H1 (cell line): ENCODE data around the gene SHROOM3.

Experiments used
- EZH2 ChIP-seq: fragments of 200-600 bp; sonication (generic); IDR thresholded peaks from 2 replicates; pipeline ENCODE4 v1.7.1; 2012; ENCODE audit warnings: low read depth, mild to moderate bottlenecking, moderate library complexity, low read length, inconsistent platforms; ENCODE audit not compliant: severe bottlenecking
- POLR2A ChIP-seq, 2 experiments: IDR thresholded peaks; 1 replicate in 1 of 2; 2 replicates in 1 of 2; pipeline ENCODE4 v1.6.1; 2011; ENCODE audit warnings: low read depth in 2 of 2, low read length in 2 of 2, mild to moderate bottlenecking in 2 of 2; ENCODE audit errors: control extremely low read depth in 1 of 2
- TF ChIP-seq, protein P1 (sequence below), 3 experiments: IDR thresholded peaks; 1 replicate in 2 of 3; 2 replicates in 1 of 3; pipeline versions ENCODE4 v1.5.1 to v1.6.1; 2011; ENCODE audit warnings: low read length in 3 of 3, mild to moderate bottlenecking in 3 of 3, inconsistent platforms in 2 of 3, low read depth in 1 of 3, moderate library complexity in 1 of 3; ENCODE audit not compliant: insufficient read depth in 1 of 3; ENCODE audit errors: control extremely low read depth in 1 of 3

DNA sequence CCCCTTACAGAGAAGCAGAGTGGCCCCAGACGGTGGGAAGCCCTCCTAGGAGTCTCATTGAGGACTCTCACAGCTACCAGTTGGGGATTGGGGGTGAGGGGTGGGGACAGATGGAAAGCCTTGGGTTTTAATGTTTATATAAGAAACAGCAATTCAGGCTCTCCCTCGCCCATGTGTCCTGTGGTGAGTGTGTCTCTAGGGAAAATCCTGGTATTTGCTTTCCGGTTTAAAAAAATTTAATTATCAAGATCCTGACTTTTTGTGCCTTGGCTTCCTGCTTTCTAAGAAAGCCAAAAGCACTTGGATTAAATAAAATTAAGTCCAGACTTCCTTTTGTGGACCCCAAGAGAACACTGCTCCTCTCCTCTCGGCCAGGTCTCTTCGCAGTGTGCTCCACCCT is 369.1 kb downstream of the SHROOM3 start:
- TF ChIP-seq EZH2 (no peak), POLR2A (IDR thresholded peaks at IDR 0.05; ENCODE audit: control extremely low read depth in 1 of 2, low read depth in 2 of 2, low read length in 2 of 2) (no peak)
- TF ChIP-seq, protein P1, sequence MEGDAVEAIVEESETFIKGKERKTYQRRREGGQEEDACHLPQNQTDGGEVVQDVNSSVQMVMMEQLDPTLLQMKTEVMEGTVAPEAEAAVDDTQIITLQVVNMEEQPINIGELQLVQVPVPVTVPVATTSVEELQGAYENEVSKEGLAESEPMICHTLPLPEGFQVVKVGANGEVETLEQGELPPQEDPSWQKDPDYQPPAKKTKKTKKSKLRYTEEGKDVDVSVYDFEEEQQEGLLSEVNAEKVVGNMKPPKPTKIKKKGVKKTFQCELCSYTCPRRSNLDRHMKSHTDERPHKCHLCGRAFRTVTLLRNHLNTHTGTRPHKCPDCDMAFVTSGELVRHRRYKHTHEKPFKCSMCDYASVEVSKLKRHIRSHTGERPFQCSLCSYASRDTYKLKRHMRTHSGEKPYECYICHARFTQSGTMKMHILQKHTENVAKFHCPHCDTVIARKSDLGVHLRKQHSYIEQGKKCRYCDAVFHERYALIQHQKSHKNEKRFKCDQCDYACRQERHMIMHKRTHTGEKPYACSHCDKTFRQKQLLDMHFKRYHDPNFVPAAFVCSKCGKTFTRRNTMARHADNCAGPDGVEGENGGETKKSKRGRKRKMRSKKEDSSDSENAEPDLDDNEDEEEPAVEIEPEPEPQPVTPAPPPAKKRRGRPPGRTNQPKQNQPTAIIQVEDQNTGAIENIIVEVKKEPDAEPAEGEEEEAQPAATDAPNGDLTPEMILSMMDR (IDR thresholded peaks at IDR 0.05; ENCODE audit: control extremely low read depth in 1 of 3, insufficient read depth in 1 of 3, low read depth in 1 of 3, low read length in 3 of 3) = no peak
